DMS 273 treated with DMSO at 0.1 percent for 48 hours (cell line): ENCODE data around the gene RNF223.
"Not testable (repeated sequence)": the region's sequence is repeated elsewhere in the genome, so short reads cannot be mapped to it uniquely, and the experiment has no call there.

Experiments
- DNase-seq: peaks from one replicate; lab custom pipeline; 2025; lab: John Stamatoyannopoulos, UW

Gene RNF223

DNA sequence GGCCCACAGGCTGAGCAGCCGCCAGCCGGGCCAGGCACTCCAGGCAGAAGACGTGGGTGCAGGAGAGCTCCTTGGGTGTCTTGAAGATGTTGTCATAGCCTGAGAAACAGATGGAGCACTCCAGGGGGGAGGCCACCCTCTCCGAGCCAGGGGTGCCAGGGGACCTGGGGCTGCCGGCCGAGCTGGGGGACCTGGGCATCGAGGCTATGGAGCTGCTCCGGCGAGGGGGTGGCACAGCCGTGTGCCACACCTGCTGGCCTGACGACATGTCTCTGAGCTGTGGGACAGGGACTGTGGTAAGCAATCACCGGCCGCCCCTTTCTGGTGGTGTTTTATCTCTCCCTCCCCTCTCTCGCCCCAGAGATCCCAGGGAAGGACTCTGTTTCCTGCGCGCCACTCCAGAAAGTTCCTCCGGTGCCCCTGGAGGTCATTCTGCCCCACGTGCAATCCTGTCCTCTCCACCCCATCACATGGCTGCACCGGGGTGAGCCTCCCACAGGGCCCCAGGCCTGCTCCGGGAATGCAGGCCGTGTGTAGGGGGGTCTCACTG lies 1.7 kb downstream of the RNF223 start:
- no peak for DNase-seq

DNA sequence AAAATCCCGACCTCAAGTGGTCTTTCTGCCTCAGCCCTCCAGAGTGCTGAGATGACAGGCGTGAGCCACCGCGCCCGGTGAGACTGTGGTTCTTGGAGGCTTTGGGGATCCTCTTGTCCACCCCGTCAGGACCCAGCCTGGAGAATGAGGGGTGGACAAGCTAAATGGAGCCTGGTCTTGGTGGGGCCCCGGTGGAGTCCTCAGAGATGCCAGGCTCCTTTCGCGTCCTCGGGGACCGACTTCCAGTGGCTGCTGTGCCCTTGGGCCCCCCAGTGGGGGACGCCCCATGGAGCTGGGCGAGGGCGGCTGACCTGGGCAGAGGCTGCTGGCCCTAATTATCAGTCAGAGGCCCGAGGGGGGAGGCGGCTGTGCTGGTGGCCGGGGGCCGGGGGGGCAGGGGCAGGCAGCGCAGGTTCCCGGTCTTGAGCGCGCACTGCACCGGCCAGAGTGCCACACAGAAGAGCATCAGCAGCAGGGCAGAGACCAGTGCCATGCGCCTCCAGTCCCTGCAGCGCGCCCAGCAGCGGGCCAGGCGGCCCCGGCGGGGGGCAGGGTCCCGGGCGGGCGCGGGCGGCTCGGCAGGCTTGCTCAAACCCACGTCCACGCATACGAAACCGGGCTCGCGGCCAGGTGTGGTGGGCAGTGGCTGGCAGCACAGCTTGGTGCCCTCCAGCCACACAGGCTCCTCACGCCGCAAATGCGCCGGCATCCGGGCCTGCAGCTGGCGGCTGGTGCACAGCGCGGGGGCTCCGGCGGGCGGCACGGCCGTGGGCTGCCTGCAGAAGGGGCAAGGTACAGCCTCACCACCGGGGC lies 2.4 kb downstream of the RNF223 start:
- no peak for DNase-seq

DNA sequence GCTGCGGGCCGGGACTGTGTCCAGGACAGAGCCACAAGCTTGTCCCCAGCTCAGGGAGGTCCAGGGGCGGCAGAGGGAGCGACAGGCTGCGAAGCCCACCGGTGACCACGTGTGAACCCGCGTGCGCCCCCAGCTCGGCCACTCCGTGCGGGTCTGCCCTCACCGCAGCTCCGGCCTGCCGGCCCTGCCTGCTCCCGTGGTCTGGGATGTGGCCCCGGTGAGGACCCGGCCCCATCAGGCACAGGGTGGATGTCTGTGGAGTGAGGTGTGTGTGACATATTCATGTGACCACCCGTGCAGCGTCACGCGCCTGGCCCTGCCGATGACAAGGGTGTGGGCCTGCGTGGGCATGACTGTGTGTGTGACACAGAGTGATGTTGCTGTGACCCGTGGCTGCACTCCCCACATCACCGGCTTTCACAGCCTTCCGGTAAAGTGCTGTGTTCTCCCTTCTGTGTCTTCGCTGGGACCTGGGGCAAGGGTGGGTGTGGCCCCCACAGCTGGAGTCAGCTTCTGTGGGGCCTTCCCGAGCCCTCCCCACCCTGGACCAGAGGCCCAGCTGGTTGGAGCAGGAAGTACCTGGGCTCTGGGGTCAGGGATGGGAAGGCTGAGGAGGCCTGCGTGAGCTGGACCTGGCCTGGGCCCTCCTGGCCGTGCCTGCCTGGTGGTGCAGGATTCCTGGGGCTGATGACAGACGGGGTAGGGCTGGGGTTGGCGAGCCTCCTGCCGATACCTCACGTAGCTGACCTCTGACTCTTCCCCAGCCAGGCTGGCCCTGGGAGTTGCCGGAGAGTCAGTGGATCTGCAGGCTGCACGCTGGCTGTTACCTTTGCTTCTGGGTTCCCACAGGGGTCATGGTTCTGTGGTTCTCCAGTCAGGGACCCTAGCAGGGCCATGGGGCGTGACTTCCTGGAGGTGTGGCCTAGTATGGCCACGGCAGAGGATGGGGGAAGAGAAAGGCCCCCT lies 4.1 kb downstream of the RNF223 start:
- no peak for DNase-seq

DNA sequence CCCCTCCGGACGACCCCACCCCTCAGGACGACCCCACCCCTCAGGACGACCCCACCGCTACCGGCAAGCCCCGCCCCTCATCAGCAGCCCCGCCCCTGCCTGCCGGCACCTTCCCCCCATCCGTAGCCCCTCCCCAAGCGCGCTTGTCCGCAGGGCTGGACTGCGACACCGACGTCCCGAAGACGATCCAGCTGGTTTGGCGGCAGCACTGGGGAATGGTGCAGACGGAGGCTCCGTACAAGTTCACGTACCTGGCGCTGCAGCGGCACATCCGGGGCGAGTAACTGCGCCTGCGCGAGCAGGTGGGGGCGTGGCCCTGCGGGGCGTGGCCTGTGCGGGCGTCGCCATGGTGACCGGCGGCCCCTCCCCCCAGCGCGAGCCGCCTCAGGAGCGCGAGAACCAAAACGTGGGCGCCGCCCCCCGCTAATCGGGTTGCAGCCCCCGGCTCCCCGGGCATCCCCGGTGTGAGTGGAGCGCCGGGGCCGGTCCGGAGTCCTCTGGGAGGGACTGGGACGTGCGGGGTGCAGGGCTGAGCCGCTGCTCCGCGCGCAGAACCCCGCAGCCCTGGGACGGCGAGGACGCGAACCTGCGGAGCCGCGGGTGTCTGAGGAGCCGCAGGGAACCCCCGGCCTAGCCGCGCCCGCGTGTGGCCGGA lies 4.9 kb downstream of the RNF223 start:
- no peak for DNase-seq

DNA sequence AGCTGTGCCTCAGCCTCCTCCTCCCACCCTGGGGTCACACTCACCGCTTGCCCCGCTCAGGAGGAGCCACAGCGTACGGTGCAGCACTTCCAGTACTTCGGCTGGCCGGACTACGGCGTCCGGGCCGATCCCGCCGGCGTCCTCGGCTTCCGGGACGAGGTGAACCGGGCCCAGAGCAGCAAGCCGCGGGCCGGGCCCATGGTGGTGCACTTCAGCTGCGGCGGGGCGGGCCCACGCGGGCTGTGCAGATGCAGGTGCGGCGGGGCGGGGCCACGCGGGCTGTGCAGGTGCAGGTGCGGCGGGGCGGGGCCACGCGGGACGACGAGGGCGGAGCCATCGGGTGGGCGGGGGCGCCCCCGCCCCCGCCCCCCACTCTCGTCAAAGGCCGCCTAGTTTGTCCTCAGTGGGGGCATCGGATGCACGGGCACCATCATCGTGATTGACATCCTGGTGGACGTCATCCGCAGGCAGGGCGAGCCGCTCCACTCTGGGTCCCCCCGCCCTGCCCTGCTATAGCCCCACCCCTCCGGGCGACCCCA lies 5.5 kb downstream of the RNF223 start:
- no peak for DNase-seq

DNA sequence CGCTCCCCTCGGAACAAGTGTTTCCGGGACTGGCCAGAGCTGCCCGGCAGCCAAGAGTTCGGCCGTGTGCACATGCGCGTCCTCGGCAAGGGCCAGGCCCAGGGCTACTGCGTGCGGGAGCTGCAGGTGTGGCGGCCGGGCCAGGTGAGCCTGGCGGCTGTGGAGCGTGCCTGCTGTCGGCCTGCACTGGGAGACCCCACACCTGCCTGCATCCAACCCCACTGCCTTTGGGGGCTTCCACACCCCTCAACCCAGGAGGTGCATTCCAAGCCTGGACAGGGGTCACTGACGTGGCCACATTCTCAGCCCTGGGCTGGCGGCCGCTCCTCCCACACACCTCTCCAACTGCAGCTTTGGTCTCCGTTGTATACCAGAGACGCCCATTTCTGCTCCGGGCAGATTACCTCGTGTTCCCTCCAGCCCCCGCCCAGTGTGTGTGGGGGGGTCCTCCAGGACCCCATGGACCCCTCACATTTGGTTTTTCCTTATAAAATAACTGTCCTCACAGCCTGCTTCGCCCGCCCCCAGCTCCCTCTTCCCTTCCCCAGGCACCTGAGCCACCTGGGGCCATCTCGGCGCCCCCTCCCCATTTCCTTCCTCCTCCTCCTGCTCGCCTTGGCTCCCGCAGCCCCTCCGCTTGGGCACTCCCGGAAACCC lies 6.1 kb downstream of the RNF223 start:
- no peak for DNase-seq

DNA sequence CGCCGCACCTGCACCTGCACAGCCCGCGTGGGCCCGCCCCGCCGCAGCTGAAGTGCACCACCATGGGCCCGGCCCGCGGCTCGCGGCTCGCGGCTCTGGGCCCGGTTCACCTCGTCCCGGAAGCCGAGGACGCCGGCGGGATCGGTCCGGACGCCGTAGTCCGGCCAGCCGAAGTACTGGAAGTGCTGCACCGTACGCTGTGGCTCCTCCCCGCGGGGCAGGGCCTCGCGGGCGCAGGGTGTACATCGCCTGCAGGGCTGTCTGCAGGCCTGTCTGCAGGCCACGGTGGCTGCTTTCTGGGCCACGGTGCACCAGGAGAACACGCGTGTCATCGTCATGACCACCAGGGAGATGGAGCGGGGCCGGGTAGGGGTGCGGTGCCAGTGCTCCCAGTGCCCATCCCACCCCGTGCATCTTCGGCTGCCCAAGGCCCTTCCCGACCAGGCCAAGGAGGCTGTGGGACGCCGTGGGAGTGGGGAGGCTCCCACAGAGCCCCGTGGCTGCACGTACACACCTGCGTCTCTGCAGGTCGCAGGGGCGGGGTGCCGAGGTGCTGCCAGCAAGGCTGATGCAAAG lies 6.7 kb downstream of the RNF223 start:
- no peak for DNase-seq

DNA sequence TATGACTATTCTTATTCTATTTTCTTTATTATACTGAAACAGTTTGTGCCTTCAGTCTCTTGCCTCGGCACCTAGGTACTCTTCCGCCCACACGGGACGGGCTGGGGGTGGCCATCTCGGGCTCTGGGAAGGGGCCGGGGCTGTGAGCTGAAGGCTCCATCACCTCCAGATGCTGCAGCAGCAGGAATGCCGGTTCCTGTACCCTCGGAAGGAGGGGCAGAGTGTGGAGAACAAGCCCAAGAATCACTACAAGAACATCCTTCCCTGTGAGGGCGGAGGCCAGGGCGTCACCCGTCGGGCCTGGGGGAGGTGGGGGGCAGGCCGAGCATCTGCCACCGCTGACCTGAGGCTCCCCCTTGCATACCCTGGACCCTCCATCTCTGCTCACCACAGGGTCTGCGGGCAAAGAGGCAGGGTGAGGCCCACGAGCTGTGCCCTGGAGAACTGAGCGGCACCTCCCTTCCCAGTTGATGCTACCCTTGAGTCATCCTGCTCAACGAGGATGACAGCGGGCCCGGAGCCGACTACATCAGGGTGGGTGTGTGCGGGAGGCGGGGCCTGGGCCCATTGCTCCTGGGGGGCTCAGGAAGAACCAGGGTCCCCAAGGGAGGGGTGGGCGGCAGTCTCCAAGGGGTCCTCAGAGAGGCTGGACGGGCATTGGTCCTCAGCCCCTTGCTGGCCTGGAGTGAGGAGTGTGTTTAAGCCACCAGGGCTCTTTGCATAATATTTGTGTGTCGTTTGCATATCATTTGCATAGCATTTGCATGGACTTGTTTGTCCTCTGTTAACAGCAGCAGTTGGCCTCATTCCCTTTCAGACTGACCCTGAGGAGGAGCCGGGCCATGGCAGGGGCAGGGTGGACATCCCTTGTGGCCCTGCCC lies 7.5 kb downstream of the RNF223 start:
- DNase-seq, result no peak

DNA sequence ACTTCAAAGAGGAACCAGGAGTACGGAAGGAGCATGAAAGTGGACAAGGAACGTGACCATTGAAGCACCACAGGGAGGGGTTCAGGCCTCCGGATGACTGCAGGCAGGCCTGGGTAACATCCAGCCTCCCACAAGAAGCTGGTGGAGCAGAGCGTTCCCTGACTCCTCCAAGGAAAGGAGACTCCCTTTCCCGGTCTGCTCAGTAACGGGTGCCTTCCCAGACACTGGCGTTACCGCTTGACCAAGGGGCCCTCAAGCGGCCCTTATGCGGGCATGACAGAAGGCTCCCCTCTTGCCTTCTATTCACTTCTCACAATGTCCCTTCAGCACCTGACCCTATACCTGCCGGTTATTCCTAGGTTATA lies 8.2 kb downstream of the RNF223 start:
- not testable (repeated sequence) for DNase-seq

DNA sequence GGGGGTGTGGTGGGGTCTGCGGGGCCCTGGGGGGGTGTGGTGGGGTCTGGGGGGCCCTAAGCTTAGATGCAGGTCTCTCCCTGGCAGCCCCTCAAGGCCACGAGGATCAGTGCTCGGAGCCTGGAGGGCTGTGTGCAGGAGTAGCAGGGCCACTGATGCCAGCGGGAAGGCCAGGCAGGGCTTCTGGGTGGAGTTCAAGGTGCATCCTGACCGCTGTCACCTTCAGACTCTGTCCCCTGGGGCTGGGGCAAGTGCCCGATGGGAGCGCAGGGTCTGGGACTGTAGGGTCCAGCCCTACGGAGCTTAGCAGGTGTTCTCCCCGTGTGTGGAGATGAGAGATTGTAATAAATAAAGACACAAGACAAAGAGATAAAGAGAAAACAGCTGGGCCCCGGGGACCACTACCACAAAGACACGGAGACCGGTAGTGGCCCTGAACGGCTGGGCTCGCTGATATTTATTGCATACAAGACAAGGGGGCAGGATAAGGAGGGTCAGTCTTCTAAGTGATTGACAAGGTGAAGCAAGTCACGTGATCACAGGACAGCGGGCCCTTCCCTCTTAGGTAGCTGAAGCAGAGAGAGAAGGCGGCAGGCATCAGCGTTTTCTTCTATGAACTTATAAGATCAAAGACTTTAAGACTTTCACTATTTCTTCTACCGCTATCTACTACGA lies 8.7 kb downstream of the RNF223 start:
- no peak for DNase-seq

DNA sequence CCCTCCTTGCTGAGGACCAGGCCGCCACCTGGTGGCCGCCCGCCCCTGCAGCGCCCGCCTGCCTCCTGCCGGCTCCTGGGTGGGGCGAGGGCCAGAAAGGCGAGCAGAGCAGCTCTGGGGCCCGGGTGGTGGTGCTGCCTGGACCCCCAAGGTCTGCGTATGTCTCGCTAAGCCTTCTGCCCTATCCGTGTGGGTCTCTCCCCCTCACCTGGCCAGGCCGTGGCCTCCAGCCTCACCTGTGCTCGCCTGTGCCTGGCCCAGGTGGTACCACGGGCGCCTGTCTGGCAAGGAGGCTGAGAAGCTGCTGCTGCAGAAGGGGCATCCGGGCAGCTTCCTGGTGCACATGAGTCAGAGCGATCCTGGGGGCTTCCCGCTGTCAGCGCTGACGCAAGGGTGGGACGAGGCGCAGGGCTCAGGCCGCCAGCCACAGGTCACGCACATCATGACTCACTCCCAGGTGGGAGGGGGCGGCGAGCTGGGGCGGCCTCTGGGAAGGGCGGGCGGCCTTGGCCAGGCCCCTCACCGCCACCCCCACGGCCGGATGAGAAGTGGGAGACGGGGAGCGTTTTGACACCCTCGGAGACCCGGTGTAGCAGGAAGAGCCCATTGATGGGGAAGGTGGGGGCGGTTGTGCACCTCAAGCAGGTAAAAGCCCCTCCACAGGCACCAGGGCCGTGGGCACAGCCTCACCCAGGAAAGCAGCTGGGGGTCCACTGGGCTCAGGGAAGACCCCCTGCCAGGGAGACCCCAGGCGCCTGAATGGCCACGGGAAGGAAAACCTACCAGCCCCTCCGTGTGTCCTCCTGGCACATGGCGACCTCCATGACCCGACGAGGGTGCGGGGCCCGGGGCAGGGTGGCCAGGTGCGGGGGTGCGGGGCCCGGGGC lies 9.9 kb downstream of the RNF223 start:
- DNase-seq, result no peak

DNA sequence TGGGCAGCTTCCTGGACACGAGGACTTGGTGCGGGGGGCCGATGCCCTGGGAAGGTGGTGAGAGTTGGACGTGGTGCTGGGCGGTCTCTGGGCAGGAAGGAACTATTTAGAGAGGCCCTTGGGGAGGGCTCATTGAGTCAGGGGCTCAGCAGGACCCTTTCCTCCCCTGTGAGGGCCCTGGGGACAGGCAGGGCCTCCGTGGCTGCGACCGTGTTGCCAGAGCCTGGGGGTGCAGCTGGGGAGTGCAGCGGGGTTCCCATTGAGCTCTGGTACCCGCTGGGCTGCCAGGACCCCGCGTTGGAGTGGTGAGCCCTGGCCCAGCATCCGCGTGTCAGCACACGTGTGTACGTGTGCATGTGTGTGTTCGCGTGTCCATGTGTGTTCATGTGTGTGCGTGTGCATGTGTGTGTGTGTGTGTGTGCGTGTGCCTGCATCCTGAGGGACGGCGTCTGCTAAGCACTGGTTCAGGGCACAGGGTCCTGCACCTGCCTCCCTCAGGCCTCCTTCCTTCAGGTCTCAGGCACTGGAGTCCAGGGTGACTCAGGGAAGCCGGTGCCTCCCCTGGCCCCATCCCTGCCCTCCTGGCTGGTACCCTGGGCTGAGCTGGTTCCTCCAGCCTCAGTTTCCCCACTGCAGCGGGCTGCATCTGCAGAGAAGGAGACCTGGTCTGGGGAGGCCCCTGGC lies 10.7 kb downstream of the RNF223 start:
- no peak for DNase-seq

DNA sequence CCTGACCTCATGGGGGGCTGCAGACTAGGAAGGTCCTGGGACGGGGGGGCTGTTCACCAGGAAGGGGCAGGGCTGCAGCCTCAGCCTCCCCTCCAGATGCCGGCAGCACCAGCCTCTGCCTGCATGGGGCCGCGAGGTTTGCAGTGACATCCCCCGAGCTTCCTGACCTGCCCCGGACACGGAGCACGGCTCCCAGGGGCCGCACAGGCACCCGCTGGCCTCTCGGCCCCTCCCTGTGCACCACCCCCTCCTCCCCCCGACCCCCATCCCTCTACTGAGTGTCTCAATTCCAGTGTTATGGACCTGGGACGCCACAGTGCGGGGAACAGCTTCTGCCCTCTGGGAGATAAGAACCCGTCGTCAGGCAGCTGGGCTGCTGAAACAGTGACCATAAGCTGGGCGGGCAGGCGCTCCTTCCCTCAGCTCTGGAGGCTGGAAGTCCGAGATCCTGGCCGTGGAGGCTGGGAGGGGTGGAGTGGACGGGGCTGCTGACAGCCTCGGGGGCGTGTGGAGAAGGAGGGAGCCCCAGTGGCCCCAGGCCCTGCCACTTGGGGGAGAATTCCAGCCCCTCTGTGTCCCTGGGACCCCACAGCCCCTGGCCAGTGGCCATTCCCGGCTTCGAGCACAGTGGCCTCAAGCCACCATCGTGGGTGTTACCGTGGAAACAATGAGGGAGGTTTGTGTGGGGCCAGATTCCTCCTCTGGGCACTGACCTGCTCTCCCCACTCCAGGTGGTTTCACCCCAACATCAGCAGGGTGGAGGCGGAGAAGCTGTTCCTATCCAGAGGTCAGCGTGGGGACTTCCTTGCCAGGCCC lies 11.6 kb downstream of the RNF223 start:
- no peak for DNase-seq

DNA sequence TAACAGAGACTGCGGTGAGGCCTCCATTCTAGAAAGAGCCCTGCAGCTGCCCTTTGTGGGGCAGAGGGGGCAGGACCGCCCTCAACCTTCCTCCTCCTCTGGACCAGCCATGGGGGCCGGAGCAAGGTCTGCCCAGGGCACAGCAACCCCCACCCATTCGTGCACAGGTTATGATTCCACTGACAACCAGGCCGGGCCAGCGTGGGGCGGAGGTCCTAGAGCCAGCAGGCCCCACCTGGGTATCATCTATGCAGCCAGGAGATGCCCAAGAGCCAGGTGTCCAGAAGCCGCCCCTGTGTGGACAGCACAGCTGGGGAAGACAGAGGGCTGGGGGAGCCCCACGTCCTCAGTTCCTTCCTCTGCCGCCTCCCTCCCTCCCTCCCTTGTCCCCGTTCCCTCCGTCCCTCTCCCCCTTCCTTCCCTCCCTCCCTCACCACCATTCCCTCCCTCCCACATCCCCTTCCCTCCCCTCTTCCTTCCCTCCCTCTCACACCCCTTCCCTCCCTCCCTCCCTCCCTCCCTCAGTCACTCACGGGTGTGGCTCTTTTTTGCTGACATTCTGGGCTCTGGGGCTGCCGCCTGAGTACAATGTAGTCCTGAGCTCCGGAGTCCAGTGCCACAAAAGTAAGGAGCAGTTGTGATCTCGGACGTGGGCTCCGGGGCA lies 12.3 kb downstream of the RNF223 start:
- DNase-seq, result no peak

DNA sequence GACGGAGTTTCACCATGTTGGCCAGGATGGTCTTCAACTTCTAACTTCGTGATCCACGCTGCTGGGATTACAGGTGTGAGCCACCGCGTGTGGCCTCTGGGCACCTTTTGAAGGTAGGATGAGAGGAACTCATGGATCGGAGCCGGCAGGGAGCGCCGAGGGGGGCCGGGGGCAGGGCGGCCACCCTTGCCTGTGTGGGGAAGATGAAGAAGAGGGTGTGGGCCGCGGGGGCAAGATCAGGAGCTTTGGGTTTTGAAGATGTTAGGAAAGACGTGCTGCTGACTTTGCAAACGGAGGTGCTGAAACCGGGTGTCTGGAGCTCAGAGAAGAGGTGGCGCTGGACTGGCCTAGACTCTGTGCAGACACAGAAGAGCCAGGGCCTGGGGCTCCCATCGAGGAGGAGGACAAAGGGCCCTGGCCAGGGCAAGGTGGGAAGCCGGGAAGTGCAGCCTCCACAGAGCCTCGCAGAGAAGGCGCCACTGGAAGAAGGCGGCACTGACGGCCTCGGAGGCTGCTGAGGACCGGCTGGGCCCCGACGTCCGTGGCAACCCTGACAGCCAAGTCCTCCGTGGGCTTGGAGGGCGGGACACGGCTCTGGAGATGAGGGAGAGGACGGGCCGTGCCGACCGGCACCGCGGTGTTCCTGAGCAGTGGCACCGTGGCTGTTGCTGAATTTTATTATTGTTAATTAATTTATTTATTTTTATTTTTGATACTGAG lies 13.7 kb downstream of the RNF223 start:
- DNase-seq, result no peak
